Activated T-cell treated with anti-CD3 and anti-CD28 coated beads for 24 hours (primary cell): ENCODE data around the gene GALE.
"Not testable (repeated sequence)": the region's sequence is repeated elsewhere in the genome, so short reads cannot be mapped to it uniquely, and the experiment has no call there.

Source experiments
- DNase-seq: peaks from one replicate; pipeline ENCODE4 v3.0.0-alpha.2; 2020; ENCODE audit warnings: low read depth

Gene GALE

GRCh38 chr1:23809751-23810171 is 9.2 kb upstream of the GALE start:
- DNase-seq, result peak; percentile 72

GRCh38 chr1:23807453-23807852 is 6.9 kb upstream of the GALE start:
- DNase-seq, result no peak

DNA sequence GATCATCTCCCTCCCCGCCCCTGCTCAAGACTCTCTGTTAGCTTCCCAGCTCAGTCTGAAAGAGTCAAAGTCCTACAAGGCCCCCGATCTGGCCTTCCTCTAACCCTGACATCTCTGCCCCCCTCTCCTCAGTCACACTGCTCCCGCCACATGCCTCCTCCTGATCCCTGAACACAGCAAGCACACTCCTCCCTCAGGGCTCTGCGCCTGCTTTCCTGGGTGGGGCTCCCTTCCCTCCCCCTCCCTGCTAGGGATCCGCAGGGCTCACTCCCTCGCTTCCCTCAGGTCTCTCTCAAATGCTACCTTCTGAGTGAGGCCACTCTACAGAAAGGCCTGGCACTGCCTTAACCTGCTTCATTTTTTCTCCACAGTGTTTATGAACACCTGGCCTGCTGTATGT is 5.7 kb upstream of the GALE start:
- DNase-seq, result no peak

- DNase-seq, result no peak
Measured at GRCh38 chr1:23805025-23805424, 4.5 kb upstream of the GALE start.

- DNase-seq, result no peak
Measured at GRCh38 chr1:23804183-23804835, 3.8 kb upstream of the GALE start.

DNA sequence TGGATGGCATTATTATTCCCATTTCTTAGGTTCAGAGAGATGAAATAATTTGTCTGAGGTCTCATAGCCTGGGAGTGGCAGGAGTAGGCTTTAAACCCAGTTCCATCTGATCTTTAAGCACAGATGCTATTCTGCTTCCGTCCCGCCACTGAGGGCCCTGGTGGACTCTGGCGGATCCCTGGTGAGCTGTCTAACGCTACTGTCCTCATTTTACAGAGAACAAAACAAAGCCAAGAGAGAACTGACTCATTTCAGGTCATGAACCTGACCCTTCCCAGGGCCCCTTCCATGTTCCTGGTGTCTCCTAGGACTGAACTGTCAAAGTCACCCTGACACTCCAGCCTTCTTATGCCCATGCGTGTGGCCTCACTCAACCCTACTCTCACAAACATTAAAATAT is 3.1 kb upstream of the GALE start:
- DNase-seq, result no peak

DNA sequence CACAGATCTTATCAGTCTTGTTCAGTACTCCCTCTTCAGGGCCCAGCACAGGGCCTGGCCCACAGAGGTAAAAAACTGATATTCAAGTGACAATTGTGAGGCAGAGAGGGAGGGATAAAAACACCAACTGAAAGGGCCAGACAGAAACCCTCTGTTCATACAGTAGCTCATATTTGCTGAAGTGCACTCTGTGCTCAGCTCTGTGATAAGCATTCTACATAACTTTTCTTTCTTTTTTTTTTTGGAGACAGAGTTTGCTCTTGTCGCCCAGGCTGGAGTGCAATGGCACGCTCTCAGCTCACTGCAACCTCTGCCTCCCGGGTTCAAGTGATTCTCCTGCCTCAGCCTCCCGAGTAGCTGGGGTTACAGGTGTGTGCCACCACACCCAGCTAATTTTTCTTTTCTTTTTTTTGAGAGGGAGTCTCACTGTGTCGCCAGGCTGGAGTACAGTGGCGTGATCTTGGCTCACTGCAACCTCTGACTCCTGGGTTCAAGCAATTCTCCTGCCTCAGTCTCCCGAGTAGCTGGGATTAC is 2.3 kb upstream of the GALE start:
- DNase-seq, result not testable (repeated sequence)

- DNase-seq, result no peak
Measured at GRCh38 chr1:23801876-23802275, 1.3 kb upstream of the GALE start.

- no peak for DNase-seq
Measured at GRCh38 chr1:23801338-23801748, 789 bp upstream of the GALE start.

DNA sequence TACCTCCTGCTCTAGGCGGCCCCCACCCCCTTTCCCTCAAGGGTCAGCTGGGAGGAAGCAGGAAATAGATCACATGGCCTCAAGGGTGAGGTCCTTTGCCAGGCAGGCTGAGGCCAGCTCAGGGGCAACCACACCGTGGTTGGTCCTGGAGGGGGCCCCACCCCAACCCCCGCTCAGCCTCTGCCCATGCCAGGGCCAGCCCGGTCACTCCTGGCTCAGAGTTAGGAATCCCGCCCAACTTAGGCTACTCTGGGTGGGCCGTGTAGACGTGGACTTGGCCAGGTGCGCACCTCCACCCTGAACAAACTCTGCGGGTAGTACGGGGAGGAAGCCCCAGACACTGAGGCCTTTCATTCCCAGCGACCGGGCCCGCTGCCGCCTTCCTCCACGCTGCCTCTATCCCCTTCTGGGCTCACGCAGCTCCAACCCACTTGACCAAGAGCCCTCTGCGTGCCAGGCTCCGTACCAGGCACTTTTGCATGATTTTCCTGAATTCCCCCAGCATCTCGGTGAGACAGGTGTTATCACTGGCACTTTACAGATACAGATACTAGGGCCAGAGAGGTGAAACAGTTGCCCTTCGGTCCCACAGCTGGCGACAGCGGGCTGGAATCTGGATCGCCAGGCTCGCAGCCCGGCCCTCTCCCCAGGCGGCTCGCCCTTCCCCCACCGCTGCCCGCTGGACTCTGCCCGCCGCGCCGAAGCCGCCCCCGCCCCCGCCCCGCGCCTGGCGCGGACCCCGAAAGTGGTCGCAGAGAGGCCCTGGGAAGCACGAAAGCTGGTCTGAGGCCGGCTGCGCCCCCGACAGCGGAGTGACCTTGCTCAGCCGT is 769 bp downstream of the GALE start:
- no peak for DNase-seq

GRCh38 chr1:23799255-23799569 is 1.3 kb downstream of the GALE start:
- DNase-seq, result no peak

DNA sequence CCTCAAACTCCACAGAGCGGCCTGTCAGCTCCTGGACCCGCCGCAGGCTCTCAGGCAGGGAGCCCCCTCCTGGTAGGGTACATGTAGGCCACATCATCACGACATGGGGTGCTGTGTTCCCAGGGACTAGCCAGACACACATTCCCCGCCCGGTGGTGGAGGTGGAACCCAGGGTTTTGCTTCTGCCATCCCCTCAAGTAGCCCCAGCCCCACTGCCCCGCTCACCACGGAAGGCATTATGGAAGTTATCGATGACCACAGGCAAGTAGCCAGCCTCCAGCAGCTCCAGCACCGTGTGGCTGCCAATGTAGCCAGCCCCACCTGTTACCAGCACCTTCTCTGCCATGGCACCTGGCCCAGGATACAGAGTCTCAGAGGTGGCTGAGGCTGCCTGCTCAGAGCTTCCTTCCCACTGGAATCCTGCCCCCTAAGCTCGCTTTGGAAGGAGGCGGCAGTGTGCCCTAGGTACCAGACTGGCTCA is 1.9 kb downstream of the GALE start:
- DNase-seq, result no peak

DNA sequence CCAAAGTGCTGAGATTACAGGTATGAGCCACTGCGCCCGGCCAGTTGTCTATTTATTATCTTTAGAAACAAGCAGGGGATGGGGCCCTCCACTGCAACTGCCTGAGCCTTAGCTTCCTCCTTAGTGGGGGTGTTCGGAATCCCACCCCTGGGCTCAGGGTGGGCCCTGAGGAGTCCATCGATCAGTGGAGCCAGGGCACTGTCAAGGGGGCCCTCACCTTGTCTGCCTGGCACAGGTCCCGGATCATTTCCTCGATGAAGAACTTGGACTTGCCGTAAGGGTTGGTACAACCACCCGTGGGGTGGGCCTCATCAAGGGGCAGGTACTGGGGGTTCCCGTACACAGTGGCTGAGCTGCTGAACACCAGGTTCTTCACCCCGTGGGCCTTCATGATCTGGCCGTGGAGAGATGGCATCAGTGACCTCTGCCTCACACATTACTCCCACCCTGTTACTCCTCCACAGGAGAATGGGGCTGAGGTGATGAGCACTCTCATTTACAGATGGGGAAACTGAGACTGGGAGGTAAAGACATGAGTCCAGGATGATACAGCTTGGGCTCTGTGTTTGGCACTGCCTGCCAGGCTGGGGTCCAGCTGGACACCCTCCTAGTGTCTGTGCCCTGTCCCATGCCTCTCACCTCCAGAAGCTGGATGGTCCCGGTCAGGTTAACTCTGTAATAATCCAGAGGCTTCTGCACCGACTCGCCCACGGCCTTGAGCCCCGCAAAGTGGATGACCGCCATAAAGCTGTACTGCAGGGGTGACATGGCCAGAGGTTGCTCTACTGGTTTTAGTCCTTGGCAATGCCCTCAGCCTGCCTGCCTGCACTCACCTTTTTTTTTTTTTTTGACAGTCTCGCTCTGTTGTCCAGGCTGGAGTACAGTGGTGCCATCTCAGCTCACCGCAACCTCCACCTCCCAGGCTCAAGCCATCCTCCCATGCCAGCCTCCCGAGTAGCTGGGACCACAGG is 2.8 kb downstream of the GALE start:
- DNase-seq, result no peak

GRCh38 chr1:23796466-23797271 is 3.9 kb downstream of the GALE start:
- DNase-seq, result no peak

- DNase-seq, result no peak
Measured at GRCh38 chr1:23795676-23796465, 4.7 kb downstream of the GALE start.

- DNase-seq, result not testable (repeated sequence)
Measured at GRCh38 chr1:23794732-23795182, 5.8 kb downstream of the GALE start.

DNA sequence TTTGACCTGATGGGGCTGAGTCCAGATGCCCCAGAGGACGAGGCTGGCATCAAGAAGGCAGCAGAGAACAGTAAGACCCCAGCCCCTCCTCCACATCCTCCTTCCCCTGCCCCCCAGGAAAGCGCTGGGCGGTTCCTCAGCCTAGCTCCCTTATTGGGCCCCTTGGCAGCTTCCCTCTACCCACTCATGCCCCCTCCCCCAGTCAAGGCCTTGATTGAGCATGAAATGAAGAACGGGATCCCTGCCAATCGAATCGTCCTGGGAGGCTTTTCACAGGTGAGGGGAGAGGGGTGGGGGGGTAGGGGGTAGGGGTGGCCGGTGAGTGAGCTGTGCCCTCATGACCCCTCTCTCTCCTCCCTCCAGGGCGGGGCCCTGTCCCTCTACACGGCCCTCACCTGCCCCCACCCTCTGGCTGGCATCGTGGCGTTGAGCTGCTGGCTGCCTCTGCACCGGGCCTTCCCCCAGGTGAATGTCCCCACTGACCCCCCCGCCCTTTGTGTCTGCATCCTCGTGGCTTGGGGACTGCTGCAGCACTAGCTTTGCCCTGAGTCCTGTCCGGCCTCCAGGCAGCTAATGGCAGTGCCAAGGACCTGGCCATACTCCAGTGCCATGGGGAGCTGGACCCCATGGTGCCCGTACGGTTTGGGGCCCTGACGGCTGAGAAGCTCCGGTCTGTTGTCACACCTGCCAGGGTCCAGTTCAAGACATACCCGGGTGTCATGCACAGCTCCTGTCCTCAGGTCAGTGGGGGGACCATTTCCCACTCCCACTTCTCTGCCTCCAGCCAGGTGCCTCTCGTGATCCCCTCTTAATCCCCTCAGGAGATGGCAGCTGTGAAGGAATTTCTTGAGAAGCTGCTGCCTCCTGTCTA is 6.5 kb downstream of the GALE start:
- no peak for DNase-seq

DNA sequence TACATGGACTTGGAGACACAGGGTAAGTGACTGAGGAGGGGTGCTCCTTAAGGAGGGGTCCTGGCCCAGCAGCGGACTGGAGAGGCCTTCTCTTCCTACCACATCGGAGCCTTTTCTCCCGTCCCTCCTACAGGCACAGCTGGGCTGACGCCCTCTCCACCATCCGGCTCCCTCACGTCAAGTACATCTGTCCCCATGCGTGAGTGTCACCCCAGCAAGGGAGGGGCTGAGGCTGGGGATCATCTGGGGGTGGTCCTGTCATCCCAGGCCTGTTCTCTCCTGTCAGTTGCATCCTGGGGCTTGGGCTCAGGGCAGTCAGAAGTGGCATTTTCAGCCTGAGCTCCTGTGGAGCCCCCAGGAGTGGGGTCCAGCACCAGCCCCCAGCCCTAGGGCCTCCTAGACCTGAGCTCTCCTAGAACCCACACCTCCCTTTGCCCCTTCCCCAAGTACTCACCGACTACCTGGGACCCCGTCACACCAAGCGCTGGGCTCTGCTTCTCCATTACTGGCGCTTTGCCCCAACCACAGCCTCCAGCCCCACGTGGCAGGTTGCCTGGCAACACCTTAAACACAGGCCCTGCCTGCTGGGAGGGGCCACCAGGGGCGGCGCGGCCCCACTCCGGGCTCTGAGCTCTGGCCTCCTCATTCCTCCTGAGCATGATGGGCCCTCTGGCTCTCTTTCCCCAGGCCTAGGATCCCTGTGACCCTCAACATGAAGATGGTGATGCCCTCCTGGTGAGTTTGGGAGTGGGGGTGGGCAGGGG is 7.4 kb downstream of the GALE start:
- no peak for DNase-seq
